Endothelial cell of umbilical vein (primary cell): ENCODE measurements around the gene ACTG1. TPM values are rescaled to one million over a fixed set of nuclear protein-coding genes. Genes with fewer than 3 reads are reported as not detected.

Experiments
- BruUV-seq: library from RNA; stranded (reverse); fragments of 400-500 nt; replicated peaks from 2 replicates; lab custom pipeline; 2021; lab: Mats Ljungman, UMichigan
- CTCF ChIA-PET: fragments of 300-600, 350-600 bp; sonication (Branson Sonifier 250); formaldehyde crosslinking; loops from one replicate; lab custom pipeline; 2021; ENCODE audit warnings: antibody characterized with exemption, inconsistent platforms; lab: Charles Lee
- POLR2A ChIA-PET: fragments of 300-600, 350-600 bp; sonication (Branson Sonifier 250); formaldehyde crosslinking; loops from one replicate; lab custom pipeline; 2021; ENCODE audit warnings: antibody characterized with exemption, inconsistent platforms; lab: Charles Lee
- DNase-seq: peaks from one replicate; pipeline ENCODE4 v3.0.0-alpha.2; 2011; ENCODE audit warnings: low read depth, low spot score
- FAIRE-seq: peaks from 2 replicates; lab custom pipeline; 2011; peaks lifted over from hg19 to GRCh38; lab: Jason Lieb, UNC
- H2AFZ ChIP-seq: 2 replicates; pipeline ENCODE4 v1.6.0; 2012; ENCODE audit warnings: low read depth, low read length, control low read depth, inconsistent platforms
- H3K27ac ChIP-seq: 2 replicates; pipeline ENCODE4 v1.5.1; 2011; ENCODE audit warnings: low read depth, mild to moderate bottlenecking, control low read depth, low read length, moderate library complexity; ENCODE audit not compliant: insufficient read depth
- H3K27me3 ChIP-seq, 2 experiments: 2 replicates each; pipeline versions ENCODE4 v1.6.0 to v1.6.1; 2011; ENCODE audit warnings: low read length in 2 of 2, mixed read lengths in 1 of 2; ENCODE audit not compliant: control insufficient read depth in 2 of 2, insufficient read depth in 2 of 2
- H3K36me3 ChIP-seq, 2 experiments: 2 replicates in 1 of 2; 3 replicates in 1 of 2; pipeline ENCODE4 v1.5.1; 2011; ENCODE audit warnings: low read length in 2 of 2, mild to moderate bottlenecking in 1 of 2, moderate library complexity in 1 of 2; ENCODE audit not compliant: control insufficient read depth in 2 of 2, insufficient read depth in 2 of 2; ENCODE audit errors: extremely low read depth in 1 of 2
- H3K4me1 ChIP-seq: 3 replicates; pipeline ENCODE4 v1.5.1; 2011; ENCODE audit warnings: mild to moderate bottlenecking, low read length; ENCODE audit not compliant: control insufficient read depth, insufficient read depth; ENCODE audit errors: extremely low read depth
- H3K4me2 ChIP-seq: 2 replicates; pipeline ENCODE4 v1.6.1; 2011; ENCODE audit warnings: low read length, control low read depth, mixed read lengths; ENCODE audit not compliant: insufficient read depth
- H3K4me3 ChIP-seq, 3 experiments: fragments of 200-600 bp in 1 of 3; sonication (generic), shearing (Covaris generic) in 1 of 3; replicated peaks in 1 of 3; 2 replicates each; pipeline ENCODE4 v1.5.1; 2011 to 2016; ENCODE audit warnings: control low read depth in 3 of 3, low read length in 3 of 3, mild to moderate bottlenecking in 2 of 3, inconsistent platforms in 1 of 3, low read depth in 1 of 3, moderate library complexity in 1 of 3; ENCODE audit not compliant: insufficient read depth in 1 of 3
- H3K79me2 ChIP-seq: 2 replicates; pipeline ENCODE4 v1.6.0; 2012; ENCODE audit warnings: low read length, inconsistent platforms; ENCODE audit not compliant: control insufficient read depth, insufficient read depth
- H3K9ac ChIP-seq: replicated peaks from 2 replicates; pipeline ENCODE3; 2011; ENCODE audit warnings: low read length, control low read depth; ENCODE audit not compliant: insufficient read depth; ENCODE audit errors: extremely low read depth
- H3K9me1 ChIP-seq: replicated peaks from 3 replicates; pipeline ENCODE4 v1.6.0; 2011; ENCODE audit warnings: mild to moderate bottlenecking, low read length; ENCODE audit not compliant: control insufficient read depth, insufficient read depth; ENCODE audit errors: extremely low read depth
- H3K9me3 ChIP-seq: replicated peaks from 2 replicates; pipeline ENCODE4 v1.5.1; 2012; ENCODE audit warnings: low read length, inconsistent platforms; ENCODE audit not compliant: control insufficient read depth, insufficient read depth
- H4K20me1 ChIP-seq: replicated peaks from 2 replicates; pipeline ENCODE3; 2011; ENCODE audit warnings: mild to moderate bottlenecking, low read length; ENCODE audit not compliant: control insufficient read depth, insufficient read depth; ENCODE audit errors: extremely low read depth
- CTCF ChIP-seq, 2 donors: IDR thresholded peaks; 1 replicate in 1 of 2; 2 replicates in 1 of 2; pipeline ENCODE4 v1.5.1; 2011; ENCODE audit warnings: low read length in 2 of 2, mild to moderate bottlenecking in 2 of 2, moderate library complexity in 2 of 2, control low read depth in 1 of 2, inconsistent platforms in 1 of 2, low read depth in 1 of 2; ENCODE audit not compliant: insufficient read depth in 1 of 2; ENCODE audit errors: extremely low read depth in 1 of 2
- EZH2 ChIP-seq: IDR thresholded peaks from 2 replicates; pipeline ENCODE4 v1.6.1; 2012; ENCODE audit warnings: borderline replicate concordance, low read depth, mild to moderate bottlenecking, moderate library complexity, low read length, inconsistent platforms; ENCODE audit not compliant: severe bottlenecking
- FOS ChIP-seq: IDR thresholded peaks from 2 replicates; pipeline ENCODE4 v1.6.1; 2011; ENCODE audit warnings: mild to moderate bottlenecking, low read length, moderate library complexity, borderline replicate concordance; ENCODE audit not compliant: insufficient read depth
- GATA2 ChIP-seq: IDR thresholded peaks from 2 replicates; pipeline ENCODE4 v1.7.0; 2011; ENCODE audit warnings: low read depth, mild to moderate bottlenecking, moderate library complexity, mixed read lengths, low read length; ENCODE audit not compliant: insufficient read length, insufficient read depth
- JUN ChIP-seq: IDR thresholded peaks from 2 replicates; pipeline ENCODE4 v1.6.1; 2011; ENCODE audit warnings: borderline replicate concordance, low read depth; ENCODE audit not compliant: insufficient read length, insufficient read depth
- MYC ChIP-seq: IDR thresholded peaks from one replicate; pipeline ENCODE4 v1.6.1; 2011; ENCODE audit warnings: mild to moderate bottlenecking, low read depth, low read length
- POLR2A ChIP-seq: IDR thresholded peaks from 2 replicates; pipeline ENCODE4 v1.6.1; 2012; ENCODE audit warnings: low read depth, mild to moderate bottlenecking, control low read depth, low read length
- POLR2AphosphoS5 ChIP-seq: IDR thresholded peaks from 2 replicates; pipeline ENCODE4 v1.6.1; 2012; ENCODE audit warnings: low read depth, mild to moderate bottlenecking, control low read depth, low read length, moderate library complexity; ENCODE audit not compliant: insufficient read depth
- dilution Hi-C: fragments of 300-500 bp; cut with MboI; formaldehyde crosslinking; loops from one replicate; pipeline ENCODE4 v1.15.0; 2019; ENCODE audit warnings: low sequenced_read_pairs; ENCODE audit not compliant: extremely low pct_ligation_motif_present
- intact Hi-C: fragments of 100-400 bp; cut with micrococcal nuclease; formaldehyde crosslinking; loops from one replicate; pipeline ENCODE4 v1.10.0; 2022
- polyA plus RNA-seq, 4 experiments: library from polyadenylated mRNA; depleted of rRNA in 3 of 4; stranded (reverse) in 3 of 4; unstranded in 1 of 4; fragments of >200 nt; gene quantifications; 2 replicates each; pipeline versions ENCODE4 v1.2.1 to v1.2.3, GENCODE V29; 2011 to 2012; ENCODE audit warnings: missing spikeins in 1 of 4
- total RNA-seq: library from RNA; stranded (reverse); gene quantifications from 2 replicates; pipeline ENCODE4 v1.2.3, GENCODE V29; 2021
- TF ChIP-seq, protein P1 (sequence below): IDR thresholded peaks from 2 replicates; pipeline ENCODE4 v1.6.1; 2011; ENCODE audit not compliant: insufficient read depth, insufficient read length

ACTG1 gene
- total and polyA plus RNA-seq, 2 donors (not counting 3 experiments of a cell fraction or from before 2014, with no cell fraction given) = 6,127 to 10,663 TPM

DNA sequence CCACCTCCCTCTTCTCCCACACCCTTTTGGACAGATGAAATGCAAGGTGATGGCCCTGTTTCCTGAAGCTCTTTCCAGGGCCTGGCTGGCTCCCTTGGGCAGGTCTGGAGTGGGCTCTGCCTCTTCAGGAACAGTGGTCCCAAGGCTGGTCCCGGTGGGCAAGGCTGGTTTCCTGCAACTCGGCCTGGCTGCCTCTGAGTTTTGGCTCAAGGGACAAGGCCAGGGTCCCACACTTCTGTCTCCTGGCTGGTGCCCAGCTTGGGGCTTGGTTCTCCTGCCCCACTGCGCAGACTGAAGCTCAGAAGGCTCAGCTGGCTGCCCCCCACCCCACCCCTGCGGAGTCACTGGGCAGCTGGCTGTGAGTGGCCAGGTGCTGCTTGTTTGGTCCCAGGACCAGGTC, 3.8 kb upstream of the ACTG1 start:
- FAIRE-seq (no peak), DNase-seq (no peak)
- dilution Hi-C loops (no loop called here), intact Hi-C loops (no loop called here)
- Histone ChIP-seq H3K4me1 (peaks cover 35% of the 10 kb centered on the region), H3K9me1 (no peaks in the 10 kb centered on the region), H3K36me3 (peaks cover 0 to 4% of the 10 kb centered on the region in 2 experiments), H4K20me1 (no peaks in the 10 kb centered on the region), H3K9ac (no peak overlapping the region), H3K79me2 (peaks cover 36% of the 10 kb centered on the region), H3K4me2 (peak overlapping the region; percentile 94), H2AFZ (no peak overlapping the region), H3K27me3 (no peaks in the 10 kb centered on the region), H3K4me3 (peak overlapping the region in 1 of 3 experiments; percentile 54), H3K27ac (no peak overlapping the region), H3K9me3 (no peaks in the 10 kb centered on the region)
- ChIA-PET POLR2A (no interaction called here), CTCF (no interaction called here)
- TF ChIP-seq EZH2 (no peak), JUN (no peak), MYC (no peak), POLR2A (peak; percentile 13), GATA2 (no peak), FOS (no peak), CTCF (IDR thresholded peaks at IDR 0.05; ENCODE audit: extremely low read depth in 1 of 2, insufficient read depth in 1 of 2, low read depth in 1 of 2, low read length in 2 of 2) (no peak), POLR2AphosphoS5 (peak; percentile 13)
- TF ChIP-seq, protein P1, sequence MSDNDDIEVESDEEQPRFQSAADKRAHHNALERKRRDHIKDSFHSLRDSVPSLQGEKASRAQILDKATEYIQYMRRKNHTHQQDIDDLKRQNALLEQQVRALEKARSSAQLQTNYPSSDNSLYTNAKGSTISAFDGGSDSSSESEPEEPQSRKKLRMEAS = no peak
- no TSS peak for BruUV-seq
